ENCODE measurements around the gene CHRNG. TPM values are rescaled to one million over a fixed set of nuclear protein-coding genes. Genes with fewer than 3 reads are reported as not detected.
"Not testable (repeated sequence)": the region's sequence is repeated elsewhere in the genome, so short reads cannot be mapped to it uniquely, and the experiment has no call there.

CHRNG gene
- total RNA-seq, 2 donors from 2014 or later: not detected

GRCh38 chr2:232562515-232563151, 23.1 kb downstream of the CHRNG start:
- DNase-seq (ENCODE audit: low spot score): no peak
- intact Hi-C loops (cut with DNase I): no loop called here

- DNase-seq (ENCODE audit: low spot score): no peak
- intact Hi-C loops (cut with DNase I): no loop called here
Measured at GRCh38 chr2:232563580-232563979, 24.1 kb downstream of the CHRNG start.

GRCh38 chr2:232567721-232568120, 28.2 kb downstream of the CHRNG start:
- intact Hi-C loops (cut with DNase I): no loop called here
- DNase-seq (ENCODE audit: low spot score): no peak

- intact Hi-C loops (cut with DNase I): no loop called here
- no peak for DNase-seq (ENCODE audit: low spot score)
Measured at GRCh38 chr2:232568161-232568560, 28.7 kb downstream of the CHRNG start.

GRCh38 chr2:232569541-232569940, 30.0 kb downstream of the CHRNG start:
- DNase-seq (ENCODE audit: low spot score): no peak
- intact Hi-C loops (cut with DNase I): no loop called here

- intact Hi-C loops (cut with DNase I); DNase-seq (ENCODE audit: low spot score): not testable (repeated sequence)
Measured at GRCh38 chr2:232570481-232570880, 31.0 kb downstream of the CHRNG start.

GRCh38 chr2:232571026-232571474, 31.6 kb downstream of the CHRNG start:
- no peak for DNase-seq (ENCODE audit: low spot score)
- intact Hi-C loops (cut with DNase I): no loop called here

GRCh38 chr2:232573042-232573441, 33.5 kb downstream of the CHRNG start:
- intact Hi-C loops (cut with DNase I): no loop called here
- DNase-seq (ENCODE audit: low spot score): no peak

GRCh38 chr2:232573771-232574435, 34.4 kb downstream of the CHRNG start:
- intact Hi-C loops (cut with DNase I): no loop called here
- no peak for DNase-seq (ENCODE audit: low spot score)

GRCh38 chr2:232574674-232575403, 35.3 kb downstream of the CHRNG start:
- intact Hi-C loops (cut with DNase I): loop anchor here in 1 of 2 donors (1.0 kb wide), 1 partner anchor 22 kb away; no protein-coding TSS in a partner anchor
- no peak for DNase-seq (ENCODE audit: low spot score)

GRCh38 chr2:232575404-232575746, 35.9 kb downstream of the CHRNG start:
- intact Hi-C loops (cut with DNase I): loop anchor here in 1 of 2 donors (1.0 kb wide), 1 partner anchor 22 kb away; no protein-coding TSS in a partner anchor
- no peak for DNase-seq (ENCODE audit: low spot score)

GRCh38 chr2:232576995-232577394, 37.5 kb downstream of the CHRNG start:
- intact Hi-C loops (cut with DNase I): no loop called here
- DNase-seq (ENCODE audit: low spot score): no peak

- intact Hi-C loops (cut with DNase I): no loop called here
- no peak for DNase-seq (ENCODE audit: low spot score)
Measured at GRCh38 chr2:232577841-232578240, 38.3 kb downstream of the CHRNG start.

GRCh38 chr2:232578626-232579025, 39.1 kb downstream of the CHRNG start:
- intact Hi-C loops (cut with DNase I): no loop called here

GRCh38 chr2:232580648-232580981, 41.1 kb downstream of the CHRNG start:
- intact Hi-C loops (cut with DNase I): no loop called here
- DNase-seq (ENCODE audit: low spot score): no peak

More at GRCh38 chr2:232578626-232579025, 39.1 kb downstream of the CHRNG start:
- DNase-seq (ENCODE audit: low spot score): no peak

GRCh38 chr2:232581725-232582124, 42.2 kb downstream of the CHRNG start:
- DNase-seq (ENCODE audit: low spot score): no peak
- intact Hi-C loops (cut with DNase I): no loop called here

GRCh38 chr2:232584238-232584637, 44.7 kb downstream of the CHRNG start:
- intact Hi-C loops (cut with DNase I): no loop called here
- DNase-seq (ENCODE audit: low spot score): no peak

GRCh38 chr2:232586943-232587505, 47.5 kb downstream of the CHRNG start:
- DNase-seq (ENCODE audit: low spot score): no peak
- intact Hi-C loops (cut with DNase I): loop anchor here in 1 of 2 donors (5.0 kb wide), 1 partner anchor 620 kb away; no protein-coding TSS in a partner anchor

- intact Hi-C loops (cut with DNase I): loop anchor here in 1 of 2 donors (5.0 kb wide), 1 partner anchor 620 kb away; no protein-coding TSS in a partner anchor
- DNase-seq (ENCODE audit: low spot score): no peak
Measured at GRCh38 chr2:232587512-232587911, 48.0 kb downstream of the CHRNG start.

GRCh38 chr2:232588031-232588430, 48.5 kb downstream of the CHRNG start:
- DNase-seq (ENCODE audit: low spot score): no peak
- intact Hi-C loops (cut with DNase I): loop anchor here in 1 of 2 donors (5.0 kb wide), 1 partner anchor 621 kb away; no protein-coding TSS in a partner anchor

Measured in posterior vena cava (tissue), 2 donors.